Neuron (in vitro differentiated cells): ENCODE data around the gene HNRNPR.
A peak's percentile ranks its signal among the peaks of the same experiment; 100 is the strongest.
"Not testable (repeated sequence)": the region's sequence is repeated elsewhere in the genome, so short reads cannot be mapped to it uniquely, and the experiment has no call there.

Source experiments
- H2AFZ ChIP-seq: one replicate; pipeline ENCODE4 v1.6.1; 2013; ENCODE audit warnings: low read depth, mild to moderate bottlenecking, inconsistent platforms, low read length, moderate library complexity
- H3K27me3 ChIP-seq: one replicate; pipeline ENCODE4 v1.6.1; 2013; ENCODE audit warnings: low read length; ENCODE audit not compliant: insufficient read depth
- H3K36me3 ChIP-seq: one replicate; pipeline ENCODE4 v1.6.1; 2013; ENCODE audit warnings: low read length; ENCODE audit not compliant: insufficient read depth
- H3K4me1 ChIP-seq: one replicate; pipeline ENCODE4 v1.6.1; 2013; ENCODE audit warnings: low read length; ENCODE audit not compliant: insufficient read depth
- H3K4me3 ChIP-seq: 2 replicates; pipeline ENCODE4 v1.5.1; 2013; ENCODE audit warnings: mild to moderate bottlenecking, low read length, moderate library complexity
- H3K9me3 ChIP-seq: one replicate; pipeline ENCODE4 v1.6.1; 2013; ENCODE audit warnings: low read length

Gene HNRNPR

GRCh38 chr1:23376890-23377811, 33.1 kb upstream of the HNRNPR start:
- Histone ChIP-seq H3K9me3 (peaks cover under 1% of the 10 kb centered on the region), H3K27me3 (no peaks in the 10 kb centered on the region), H3K36me3 (peaks cover 2% of the 10 kb centered on the region), H3K4me1 (peaks cover 9% of the 10 kb centered on the region), H3K4me3 (no peak overlapping the region), H2AFZ (no peak overlapping the region)

- not testable (repeated sequence) for H3K27me3 ChIP-seq, H2AFZ ChIP-seq, H3K9me3 ChIP-seq, H3K4me3 ChIP-seq, H3K36me3 ChIP-seq
- peaks cover 36% of the 10 kb centered on the region for H3K4me1 ChIP-seq
Measured at GRCh38 chr1:23374079-23374735, 30.1 kb upstream of the HNRNPR start.

GRCh38 chr1:23371987-23372880, 28.1 kb upstream of the HNRNPR start:
- H3K4me1 ChIP-seq = peaks cover 40% of the 10 kb centered on the region
- no peaks in the 10 kb centered on the region for H3K27me3 ChIP-seq
- H2AFZ ChIP-seq = no peak overlapping the region
- peaks cover 2% of the 10 kb centered on the region for H3K9me3 ChIP-seq
- H3K36me3 ChIP-seq = peaks cover 2% of the 10 kb centered on the region
- no peak overlapping the region for H3K4me3 ChIP-seq

GRCh38 chr1:23370709-23371584, 26.9 kb upstream of the HNRNPR start:
- peaks cover 13% of the 10 kb centered on the region for H3K36me3 ChIP-seq
- peaks cover 12% of the 10 kb centered on the region for H3K9me3 ChIP-seq
- H2AFZ ChIP-seq = no peak overlapping the region
- H3K27me3 ChIP-seq = no peaks in the 10 kb centered on the region
- peaks cover 44% of the 10 kb centered on the region for H3K4me1 ChIP-seq
- H3K4me3 ChIP-seq = peak overlapping the region; percentile 87

GRCh38 chr1:23370330-23370708, 26.2 kb upstream of the HNRNPR start:
- Histone ChIP-seq H3K9me3 (peaks cover 14% of the 10 kb centered on the region), H3K4me3 (peak overlapping the region; percentile 87), H3K27me3 (no peaks in the 10 kb centered on the region), H3K36me3 (peaks cover 14% of the 10 kb centered on the region), H2AFZ (no peak overlapping the region), H3K4me1 (peaks cover 44% of the 10 kb centered on the region)

GRCh38 chr1:23369335-23370013, 25.4 kb upstream of the HNRNPR start, which contains the start of gene ZNF436:
Gene ZNF436, minus strand, starts transcription at chr1:23369836. Its CDS starts 1,831 bp downstream, at chr1:23368005.
- peaks cover 18% of the 10 kb centered on the region for H3K9me3 ChIP-seq
- H3K4me3 ChIP-seq = peak within 1 kb of the TSS; percentile 87
- H3K27me3 ChIP-seq = no peaks in the 10 kb centered on the region
- H3K4me1 ChIP-seq = peaks cover 44% of the 10 kb centered on the region
- H2AFZ ChIP-seq = peak within 1 kb of the TSS; percentile 64
- H3K36me3 ChIP-seq = peaks cover 18% of the 10 kb centered on the region

GRCh38 chr1:23368562-23369334, 24.7 kb upstream of the HNRNPR start:
- no peaks in the 10 kb centered on the region for H3K27me3 ChIP-seq
- H3K4me3 ChIP-seq = peak overlapping the region; percentile 87
- H3K4me1 ChIP-seq = peaks cover 44% of the 10 kb centered on the region
- H3K9me3 ChIP-seq = peaks cover 25% of the 10 kb centered on the region
- peaks cover 22% of the 10 kb centered on the region for H3K36me3 ChIP-seq
- peak overlapping the region; percentile 64 for H2AFZ ChIP-seq

GRCh38 chr1:23367791-23368561, 23.9 kb upstream of the HNRNPR start:
- H3K4me3 ChIP-seq = peak overlapping the region; percentile 87
- peaks cover 44% of the 10 kb centered on the region for H3K4me1 ChIP-seq
- H3K36me3 ChIP-seq = peaks cover 29% of the 10 kb centered on the region
- H3K27me3 ChIP-seq = no peaks in the 10 kb centered on the region
- peaks cover 28% of the 10 kb centered on the region for H3K9me3 ChIP-seq
- H2AFZ ChIP-seq = peak overlapping the region; percentile 64

GRCh38 chr1:23367451-23367790, 23.3 kb upstream of the HNRNPR start:
- Histone ChIP-seq H2AFZ (peak overlapping the region; percentile 64), H3K36me3 (peaks cover 34% of the 10 kb centered on the region), H3K4me3 (peak overlapping the region; percentile 87), H3K4me1 (peaks cover 44% of the 10 kb centered on the region), H3K27me3 (no peaks in the 10 kb centered on the region), H3K9me3 (peaks cover 33% of the 10 kb centered on the region)

GRCh38 chr1:23366598-23366997, 22.5 kb upstream of the HNRNPR start:
- Histone ChIP-seq H2AFZ (no peak overlapping the region), H3K9me3 (peaks cover 42% of the 10 kb centered on the region), H3K36me3 (peaks cover 42% of the 10 kb centered on the region), H3K4me1 (peaks cover 37% of the 10 kb centered on the region), H3K27me3 (no peaks in the 10 kb centered on the region), H3K4me3 (no peak overlapping the region)

- Histone ChIP-seq H2AFZ (no peak overlapping the region), H3K36me3 (peaks cover 47% of the 10 kb centered on the region), H3K4me1 (peaks cover 33% of the 10 kb centered on the region), H3K9me3 (peaks cover 46% of the 10 kb centered on the region), H3K27me3 (no peaks in the 10 kb centered on the region), H3K4me3 (no peak overlapping the region)
Measured at GRCh38 chr1:23366146-23366545, 22.1 kb upstream of the HNRNPR start.
